Mammary epithelial cell (primary cell): ENCODE data around the gene NCAN.

Experiments
- CTCF ChIP-seq, 2 donors: IDR thresholded peaks in 1 of 2; conservative IDR thresholded peaks in 1 of 2; 2 replicates each; pipeline ENCODE4 v1.5.1; 2011 to 2012; ENCODE audit warnings: inconsistent platforms in 2 of 2, low read length in 2 of 2, mild to moderate bottlenecking in 2 of 2, control low read depth in 1 of 2, low read depth in 1 of 2; ENCODE audit not compliant: insufficient read depth in 1 of 2; ENCODE audit errors: extremely low read depth in 1 of 2
- EZH2 ChIP-seq: IDR thresholded peaks from 2 replicates; pipeline ENCODE4 v1.6.1; 2012; ENCODE audit warnings: low read length, inconsistent platforms, borderline replicate concordance

GRCh38 chr19:19270749-19271571, 59.2 kb downstream of the NCAN start:
- no peak for TF ChIP-seq CTCF (conservative IDR thresholded peaks at IDR 0.05 in 1 of 2, IDR thresholded peaks at IDR 0.05 in 1 of 2; ENCODE audit: extremely low read depth in 1 of 2, insufficient read depth in 1 of 2, low read depth in 1 of 2, low read length in 2 of 2)
- TF ChIP-seq EZH2 = no peak
